GM18502 (cell line): ENCODE data around the gene PKN2.
A peak's percentile ranks its signal among the peaks of the same experiment; 100 is the strongest.
"Not testable (repeated sequence)": the region's sequence is repeated elsewhere in the genome, so short reads cannot be mapped to it uniquely, and the experiment has no call there.

Experiments used
- ATAC-seq: cut with Tn5 transposase; IDR thresholded peaks from one replicate; pipeline ENCODE4 v1.9.1; 2021; ENCODE audit warnings: mild to moderate bottlenecking; ENCODE audit not compliant: unreplicated experiment, poor library complexity

The PKN2 gene

GRCh38 chr1:88779880-88780279 lies 95.8 kb downstream of the PKN2 start:
- no peak for ATAC-seq

GRCh38 chr1:88780485-88780884 lies 96.4 kb downstream of the PKN2 start:
- ATAC-seq = no peak

GRCh38 chr1:88783145-88783544 lies 99.1 kb downstream of the PKN2 start:
- no peak for ATAC-seq

- ATAC-seq = no peak
Measured at GRCh38 chr1:88784551-88784950, 100.5 kb downstream of the PKN2 start.

GRCh38 chr1:88787023-88787903 lies 103.2 kb downstream of the PKN2 start:
- peak; percentile 44 for ATAC-seq

- ATAC-seq = no peak
Measured at GRCh38 chr1:88791192-88791591, 107.1 kb downstream of the PKN2 start.

GRCh38 chr1:88799491-88799890 lies 115.4 kb downstream of the PKN2 start:
- ATAC-seq = no peak

GRCh38 chr1:88800382-88801051 lies 116.4 kb downstream of the PKN2 start:
- no peak for ATAC-seq

GRCh38 chr1:88801575-88802208 lies 117.6 kb downstream of the PKN2 start:
- ATAC-seq = no peak

- no peak for ATAC-seq
Measured at GRCh38 chr1:88802404-88802803, 118.3 kb downstream of the PKN2 start.

- ATAC-seq = no peak
Measured at GRCh38 chr1:88802950-88803349, 118.9 kb downstream of the PKN2 start.

GRCh38 chr1:88803444-88803843 lies 119.4 kb downstream of the PKN2 start:
- no peak for ATAC-seq

GRCh38 chr1:88812366-88812765 lies 128.3 kb downstream of the PKN2 start:
- ATAC-seq = no peak

- ATAC-seq = no peak
Measured at GRCh38 chr1:88813471-88813870, 129.4 kb downstream of the PKN2 start.

- ATAC-seq = not testable (repeated sequence)
Measured at GRCh38 chr1:88819642-88820041, 135.6 kb downstream of the PKN2 start.

- ATAC-seq = no peak
Measured at GRCh38 chr1:88825721-88826120, 141.6 kb downstream of the PKN2 start.

GRCh38 chr1:88847643-88848042 lies 163.6 kb downstream of the PKN2 start:
- no peak for ATAC-seq

- no peak for ATAC-seq
Measured at GRCh38 chr1:88851303-88852063, 167.4 kb downstream of the PKN2 start.

GRCh38 chr1:88867743-88868521 lies 183.9 kb downstream of the PKN2 start:
- ATAC-seq = no peak

GRCh38 chr1:88869644-88870043 lies 185.6 kb downstream of the PKN2 start:
- ATAC-seq = not testable (repeated sequence)
